K562 (cell line): ENCODE measurements around the gene VWDE.

Experiments
- BRF1 ChIP-seq: IDR thresholded peaks from 3 replicates; pipeline ENCODE4 v1.6.1; 2011; ENCODE audit warnings: borderline replicate concordance, mild to moderate bottlenecking; ENCODE audit not compliant: insufficient read length; ENCODE audit errors: extremely low read depth
- CBX5 ChIP-seq: IDR thresholded peaks from 2 replicates; pipeline ENCODE4 v1.6.1; 2014; ENCODE audit warnings: low read depth, borderline replicate concordance
- EHMT2 ChIP-seq: fragments of 450-650 bp; IDR thresholded peaks from 2 replicates; pipeline ENCODE4 v1.6.1; 2018; ENCODE audit warnings: antibody characterized with exemption
- EP300 ChIP-seq: IDR thresholded peaks from 2 replicates; pipeline ENCODE4 v1.6.1; 2012; ENCODE audit warnings: low read length, improper control_type of control experiment
- GTF2F1 ChIP-seq: IDR thresholded peaks from 2 replicates; pipeline ENCODE4 v1.6.1; 2011; ENCODE audit warnings: low read depth, low read length, improper control_type of control experiment
- HDAC2 ChIP-seq: fragments of 450-650 bp; IDR thresholded peaks from 2 replicates; pipeline ENCODE4 v1.6.1; 2016; ENCODE audit warnings: mild to moderate bottlenecking
- ZBTB17 ChIP-seq: fragments of 450-650 bp; formaldehyde crosslinking; IDR thresholded peaks from 2 replicates; pipeline ENCODE4 v1.4.0; 2020; ENCODE audit warnings: mild to moderate bottlenecking
- ZNF174 ChIP-seq: fragments of 250-450 bp; sonication (Bioruptor Pico); IDR thresholded peaks from 2 replicates; pipeline ENCODE4 v1.4.0; 2020; ENCODE audit warnings: mild to moderate bottlenecking

- TF ChIP-seq ZBTB17 (no peak), EP300 (no peak), CBX5 (no peak), EHMT2 (no peak), GTF2F1 (no peak), ZNF174 (CRISPR knock-in tag) (no peak), HDAC2 (no peak), BRF1 (no peak)
These were observed 80.8 kb downstream of the VWDE start for GRCh38 chr7:12322903-12323300.
